ENCODE measurements around the gene KRT37. TPM values are rescaled to one million over a fixed set of nuclear protein-coding genes. Genes with fewer than 3 reads are reported as not detected.

The KRT37 gene
- total RNA-seq (not detected), polyA plus RNA-seq (not detected), total RNA-seq (not detected)

- no peaks in the 10 kb centered on the region for H3K36me3 ChIP-seq (ENCODE audit: control insufficient read depth in 2 of 3, insufficient read depth in 3 of 3, low read length in 3 of 3)
- no peak for DNase-seq
- intact Hi-C loops (cut with micrococcal nuclease) = no loop called here
- Mint-ChIP-seq H3K27me3 (peaks cover 0 to 10% (median 0%) of the 10 kb centered on the region in 5 donors), H3K36me3 (no peaks in the 10 kb centered on the region), H3K4me1 (peaks cover 0 to 9% (median 4%) of the 10 kb centered on the region in 7 donors), H3K4me3 (no peak within 1 kb of the TSS), H3K27ac (no peak within 1 kb of the TSS), H3K9me3 (peaks cover 0 to 2% (median 0%) of the 10 kb centered on the region in 11 donors)
- POLR2A ChIA-PET = no interaction called here
- H3K27ac ChIP-seq (ENCODE audit: low read depth, low read length) = no peak within 1 kb of the TSS
- H3K27me3 ChIP-seq (ENCODE audit: control insufficient read depth in 2 of 2, insufficient read depth in 2 of 2, low read length in 2 of 2) = no peaks in the 10 kb centered on the region
- H3K4me3 ChIP-seq (ENCODE audit: low read length) = no peak within 1 kb of the TSS
- peaks cover 0 to 6% of the 10 kb centered on the region in 2 donors for H3K4me1 ChIP-seq (ENCODE audit: control insufficient read depth in 2 of 2, insufficient read depth in 2 of 2, low read length in 2 of 2)
- no peaks in the 10 kb centered on the region for H3K9me3 ChIP-seq (ENCODE audit: control insufficient read depth in 2 of 3, low read length in 3 of 3)
- CTCF ChIA-PET = no interaction called here
- no peak for ATAC-seq
These were observed at the start of gene KRT37 for GRCh38 chr17:41424111-41424635. TSS of gene KRT37 (minus strand) at chr17:41424585. CDS start at chr17:41424523, 62 bp downstream.

GRCh38 chr17:41468346-41468745 lies 44.0 kb upstream of the KRT37 start:
- ChIA-PET POLR2A (no interaction called here), CTCF (no interaction called here)
- H3K4me1 Mint-ChIP-seq = no peaks in the 10 kb centered on the region
- peaks cover 1 to 22% (median 7%) of the 10 kb centered on the region in 11 donors for H3K9me3 Mint-ChIP-seq
- H3K27ac Mint-ChIP-seq = no peak overlapping the region
- no peaks in the 10 kb centered on the region for H3K27me3 ChIP-seq (ENCODE audit: control insufficient read depth in 2 of 2, insufficient read depth in 2 of 2, low read length in 2 of 2)
- intact Hi-C loops (cut with micrococcal nuclease) = no loop called here
- no peak for DNase-seq
- no peak overlapping the region for H3K4me3 Mint-ChIP-seq
- H3K36me3 ChIP-seq (ENCODE audit: control insufficient read depth in 2 of 3, insufficient read depth in 3 of 3, low read length in 3 of 3) = no peaks in the 10 kb centered on the region
- no peak for ATAC-seq
- no peak overlapping the region for H3K4me3 ChIP-seq (ENCODE audit: low read length)
- H3K27ac ChIP-seq (ENCODE audit: low read depth, low read length) = no peak overlapping the region
- no peaks in the 10 kb centered on the region for H3K4me1 ChIP-seq (ENCODE audit: control insufficient read depth in 2 of 2, insufficient read depth in 2 of 2, low read length in 2 of 2)
- no peaks in the 10 kb centered on the region for H3K9me3 ChIP-seq (ENCODE audit: control insufficient read depth in 2 of 3, low read length in 3 of 3)
- H3K36me3 Mint-ChIP-seq = peaks cover 0 to 7% (median 6%) of the 10 kb centered on the region in 5 donors
- peaks cover 0 to 8% (median 0%) of the 10 kb centered on the region in 5 donors for H3K27me3 Mint-ChIP-seq

GRCh38 chr17:41467561-41467960 lies 43.2 kb upstream of the KRT37 start:
- Mint-ChIP-seq H3K9me3 (peaks cover 1 to 22% (median 7%) of the 10 kb centered on the region in 11 donors), H3K27me3 (peaks cover 0 to 8% (median 0%) of the 10 kb centered on the region in 5 donors), H3K36me3 (peaks cover 0 to 7% (median 4%) of the 10 kb centered on the region in 5 donors), H3K27ac (no peak overlapping the region), H3K4me1 (no peaks in the 10 kb centered on the region), H3K4me3 (no peak overlapping the region)
- H3K36me3 ChIP-seq (ENCODE audit: control insufficient read depth in 2 of 3, insufficient read depth in 3 of 3, low read length in 3 of 3) = no peaks in the 10 kb centered on the region
- DNase-seq = no peak
- no peaks in the 10 kb centered on the region for H3K4me1 ChIP-seq (ENCODE audit: control insufficient read depth in 2 of 2, insufficient read depth in 2 of 2, low read length in 2 of 2)
- ChIA-PET CTCF (no interaction called here), POLR2A (no interaction called here)
- H3K4me3 ChIP-seq (ENCODE audit: low read length) = no peak overlapping the region
- no peak for ATAC-seq
- intact Hi-C loops (cut with micrococcal nuclease) = no loop called here
- no peak overlapping the region for H3K27ac ChIP-seq (ENCODE audit: low read depth, low read length)
- no peaks in the 10 kb centered on the region for H3K27me3 ChIP-seq (ENCODE audit: control insufficient read depth in 2 of 2, insufficient read depth in 2 of 2, low read length in 2 of 2)
- no peaks in the 10 kb centered on the region for H3K9me3 ChIP-seq (ENCODE audit: control insufficient read depth in 2 of 3, low read length in 3 of 3)

- H3K36me3 ChIP-seq (ENCODE audit: control insufficient read depth in 2 of 3, insufficient read depth in 3 of 3, low read length in 3 of 3) = no peaks in the 10 kb centered on the region
- no peak for DNase-seq
- Mint-ChIP-seq H3K27me3 (peaks cover 0 to 8% (median 0%) of the 10 kb centered on the region in 5 donors), H3K36me3 (peaks cover 0 to 7% (median 4%) of the 10 kb centered on the region in 5 donors), H3K9me3 (peaks cover 1 to 21% (median 7%) of the 10 kb centered on the region in 11 donors), H3K27ac (no peak within 1 kb of the TSS), H3K4me1 (no peaks in the 10 kb centered on the region), H3K4me3 (no peak within 1 kb of the TSS)
- intact Hi-C loops (cut with micrococcal nuclease) = no loop called here
- no peak for ATAC-seq
- no peaks in the 10 kb centered on the region for H3K9me3 ChIP-seq (ENCODE audit: control insufficient read depth in 2 of 3, low read length in 3 of 3)
- no peak within 1 kb of the TSS for H3K27ac ChIP-seq (ENCODE audit: low read depth, low read length)
- ChIA-PET CTCF (interaction anchor here (0.6 kb wide), 1 partner anchor 23 kb away, joined by 4 read pairs; no protein-coding TSS in a partner anchor), POLR2A (no interaction called here)
- no peaks in the 10 kb centered on the region for H3K27me3 ChIP-seq (ENCODE audit: control insufficient read depth in 2 of 2, insufficient read depth in 2 of 2, low read length in 2 of 2)
- H3K4me1 ChIP-seq (ENCODE audit: control insufficient read depth in 2 of 2, insufficient read depth in 2 of 2, low read length in 2 of 2) = no peaks in the 10 kb centered on the region
- no peak within 1 kb of the TSS for H3K4me3 ChIP-seq (ENCODE audit: low read length)
These were observed 42.6 kb upstream of the KRT37 start, which contains the start of gene KRT32 for GRCh38 chr17:41466988-41467387. TSS of gene KRT32 (minus strand) at chr17:41467386. CDS start at chr17:41467325, 61 bp downstream.

GRCh38 chr17:41464682-41465081 lies 40.3 kb upstream of the KRT37 start:
- Mint-ChIP-seq H3K9me3 (peaks cover 0 to 14% (median 4%) of the 10 kb centered on the region in 11 donors), H3K36me3 (peaks cover 0 to 7% (median 0%) of the 10 kb centered on the region in 5 donors), H3K4me3 (no peak overlapping the region), H3K4me1 (no peaks in the 10 kb centered on the region), H3K27me3 (peaks cover 0 to 3% (median 0%) of the 10 kb centered on the region in 5 donors), H3K27ac (no peak overlapping the region)
- ATAC-seq (no peak), DNase-seq (no peak)
- ChIA-PET CTCF (no interaction called here), POLR2A (no interaction called here)
- H3K9me3 ChIP-seq (ENCODE audit: control insufficient read depth in 2 of 3, low read length in 3 of 3) = no peaks in the 10 kb centered on the region
- intact Hi-C loops (cut with micrococcal nuclease) = no loop called here
- no peak overlapping the region for H3K27ac ChIP-seq (ENCODE audit: low read depth, low read length)
- no peaks in the 10 kb centered on the region for H3K27me3 ChIP-seq (ENCODE audit: control insufficient read depth in 2 of 2, insufficient read depth in 2 of 2, low read length in 2 of 2)
- H3K36me3 ChIP-seq (ENCODE audit: control insufficient read depth in 2 of 3, insufficient read depth in 3 of 3, low read length in 3 of 3) = no peaks in the 10 kb centered on the region
- H3K4me3 ChIP-seq (ENCODE audit: low read length) = no peak overlapping the region
- no peaks in the 10 kb centered on the region for H3K4me1 ChIP-seq (ENCODE audit: control insufficient read depth in 2 of 2, insufficient read depth in 2 of 2, low read length in 2 of 2)

GRCh38 chr17:41464173-41464572 lies 39.8 kb upstream of the KRT37 start:
- Mint-ChIP-seq H3K36me3 (peaks cover 0 to 7% (median 0%) of the 10 kb centered on the region in 5 donors), H3K27ac (no peak overlapping the region), H3K4me1 (no peaks in the 10 kb centered on the region), H3K9me3 (peaks cover 0 to 14% (median 4%) of the 10 kb centered on the region in 11 donors), H3K4me3 (no peak overlapping the region), H3K27me3 (peaks cover 0 to 3% (median 0%) of the 10 kb centered on the region in 5 donors)
- DNase-seq (no peak), ATAC-seq (no peak)
- CTCF ChIA-PET = no interaction called here
- intact Hi-C loops (cut with micrococcal nuclease) = no loop called here
- Histone ChIP-seq H3K27ac (ENCODE audit: low read depth, low read length) (no peak overlapping the region), H3K27me3 (ENCODE audit: control insufficient read depth in 2 of 2, insufficient read depth in 2 of 2, low read length in 2 of 2) (no peaks in the 10 kb centered on the region), H3K9me3 (ENCODE audit: control insufficient read depth in 2 of 3, low read length in 3 of 3) (no peaks in the 10 kb centered on the region), H3K4me3 (ENCODE audit: low read length) (no peak overlapping the region), H3K36me3 (ENCODE audit: control insufficient read depth in 2 of 3, insufficient read depth in 3 of 3, low read length in 3 of 3) (no peaks in the 10 kb centered on the region), H3K4me1 (ENCODE audit: control insufficient read depth in 2 of 2, insufficient read depth in 2 of 2, low read length in 2 of 2) (no peaks in the 10 kb centered on the region)
- POLR2A ChIA-PET = no interaction called here

GRCh38 chr17:41463746-41464145 lies 39.4 kb upstream of the KRT37 start:
- no peaks in the 10 kb centered on the region for H3K4me1 ChIP-seq (ENCODE audit: control insufficient read depth in 2 of 2, insufficient read depth in 2 of 2, low read length in 2 of 2)
- H3K4me3 ChIP-seq (ENCODE audit: low read length) = no peak overlapping the region
- ChIA-PET POLR2A (no interaction called here), CTCF (interaction anchor here (0.6 kb wide), 1 partner anchor 444 kb away, joined by 3 read pairs; no protein-coding TSS in a partner anchor)
- no peaks in the 10 kb centered on the region for H3K9me3 ChIP-seq (ENCODE audit: control insufficient read depth in 2 of 3, low read length in 3 of 3)
- Mint-ChIP-seq H3K9me3 (peaks cover 0 to 13% (median 4%) of the 10 kb centered on the region in 11 donors), H3K27me3 (peaks cover 0 to 3% (median 0%) of the 10 kb centered on the region in 5 donors), H3K27ac (no peak overlapping the region), H3K36me3 (peaks cover 0 to 6% (median 0%) of the 10 kb centered on the region in 5 donors), H3K4me1 (no peaks in the 10 kb centered on the region), H3K4me3 (no peak overlapping the region)
- intact Hi-C loops (cut with micrococcal nuclease) = no loop called here
- DNase-seq (no peak), ATAC-seq (no peak)
- no peaks in the 10 kb centered on the region for H3K36me3 ChIP-seq (ENCODE audit: control insufficient read depth in 2 of 3, insufficient read depth in 3 of 3, low read length in 3 of 3)
- H3K27ac ChIP-seq (ENCODE audit: low read depth, low read length) = no peak overlapping the region
- no peaks in the 10 kb centered on the region for H3K27me3 ChIP-seq (ENCODE audit: control insufficient read depth in 2 of 2, insufficient read depth in 2 of 2, low read length in 2 of 2)

Measured in naive thymus-derived CD4-positive, alpha-beta T cell (primary cell).